Panc1 (cell line): ENCODE measurements around the gene RAB7A.

Experiments
- POLR2AphosphoS5 ChIP-seq: IDR thresholded peaks from 2 replicates; pipeline ENCODE4 v1.6.1; 2012; ENCODE audit warnings: mild to moderate bottlenecking, low read depth, low read length, moderate library complexity
- REST ChIP-seq, 2 experiments: IDR thresholded peaks; 2 replicates each; pipeline ENCODE4 v1.6.1; 2011 to 2012; ENCODE audit warnings: low read depth in 2 of 2, control low read depth in 1 of 2, low read length in 1 of 2, mild to moderate bottlenecking in 1 of 2, moderate library complexity in 1 of 2; ENCODE audit not compliant: insufficient read depth in 1 of 2
- TCF7L2 ChIP-seq: IDR thresholded peaks from 2 replicates; pipeline ENCODE4 v1.6.1; 2011; ENCODE audit warnings: mild to moderate bottlenecking, low read depth, low read length, inconsistent platforms
- TF ChIP-seq, protein P1 (sequence below): fragments of 450-650 bp; IDR thresholded peaks from 2 replicates; pipeline ENCODE4 v1.5.1; 2017; ENCODE audit warnings: mild to moderate bottlenecking

- TF ChIP-seq TCF7L2 (no peak), REST (IDR thresholded peaks at IDR 0.05; ENCODE audit: insufficient read depth in 1 of 2, low read depth in 2 of 2, low read length in 1 of 2) (no peak), POLR2AphosphoS5 (no peak)
- TF ChIP-seq, protein P1, sequence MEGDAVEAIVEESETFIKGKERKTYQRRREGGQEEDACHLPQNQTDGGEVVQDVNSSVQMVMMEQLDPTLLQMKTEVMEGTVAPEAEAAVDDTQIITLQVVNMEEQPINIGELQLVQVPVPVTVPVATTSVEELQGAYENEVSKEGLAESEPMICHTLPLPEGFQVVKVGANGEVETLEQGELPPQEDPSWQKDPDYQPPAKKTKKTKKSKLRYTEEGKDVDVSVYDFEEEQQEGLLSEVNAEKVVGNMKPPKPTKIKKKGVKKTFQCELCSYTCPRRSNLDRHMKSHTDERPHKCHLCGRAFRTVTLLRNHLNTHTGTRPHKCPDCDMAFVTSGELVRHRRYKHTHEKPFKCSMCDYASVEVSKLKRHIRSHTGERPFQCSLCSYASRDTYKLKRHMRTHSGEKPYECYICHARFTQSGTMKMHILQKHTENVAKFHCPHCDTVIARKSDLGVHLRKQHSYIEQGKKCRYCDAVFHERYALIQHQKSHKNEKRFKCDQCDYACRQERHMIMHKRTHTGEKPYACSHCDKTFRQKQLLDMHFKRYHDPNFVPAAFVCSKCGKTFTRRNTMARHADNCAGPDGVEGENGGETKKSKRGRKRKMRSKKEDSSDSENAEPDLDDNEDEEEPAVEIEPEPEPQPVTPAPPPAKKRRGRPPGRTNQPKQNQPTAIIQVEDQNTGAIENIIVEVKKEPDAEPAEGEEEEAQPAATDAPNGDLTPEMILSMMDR, result no peak
Measured at GRCh38 chr3:128848936-128849335, 123.0 kb downstream of the RAB7A start.
